ENCODE measurements around the gene QRSL1. TPM values are rescaled to one million over a fixed set of nuclear protein-coding genes. Genes with fewer than 3 reads are reported as not detected.
"Not testable (repeated sequence)": the region's sequence is repeated elsewhere in the genome, so short reads cannot be mapped to it uniquely, and the experiment has no call there.

The QRSL1 gene
- total RNA-seq, 1 donor from 2014 or later = 9.7 TPM

DNA sequence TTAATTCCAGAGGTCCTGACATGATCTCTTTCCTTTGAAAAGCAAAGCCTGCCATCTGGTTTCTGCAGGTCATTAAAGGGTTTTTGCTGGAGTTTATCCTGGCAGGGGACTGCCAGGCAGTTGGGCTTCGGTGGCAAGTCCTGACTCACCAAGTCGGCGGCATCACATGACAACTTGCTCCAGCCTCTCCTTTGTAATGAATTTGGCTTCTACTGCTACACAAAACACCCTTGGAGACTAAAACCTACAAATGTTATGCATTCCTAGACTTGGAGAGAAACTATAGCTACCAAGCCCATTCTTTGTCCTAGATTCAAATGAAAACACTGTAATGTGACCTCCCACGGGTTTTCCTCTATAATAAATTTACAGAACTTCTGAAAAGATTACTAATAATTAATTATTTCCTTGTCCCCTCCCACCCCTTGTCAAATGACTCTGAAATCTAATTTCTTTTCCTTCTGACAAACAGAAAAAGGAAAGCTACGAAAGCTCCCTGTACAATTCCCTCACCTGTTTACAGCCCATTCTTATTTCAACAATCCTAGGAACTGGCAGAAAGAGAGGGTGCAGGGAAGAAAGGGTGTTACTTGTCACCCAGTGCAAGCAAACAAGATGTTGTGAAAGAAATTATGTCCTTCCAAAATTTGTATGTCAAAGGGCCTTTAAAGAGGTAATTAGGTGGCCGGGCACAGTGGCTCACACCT, 62.9 kb downstream of the QRSL1 start:
- H3K4me1 Mint-ChIP-seq (ENCODE audit: low read depth) = peaks cover 19% of the 10 kb centered on the region
- H3K36me3 Mint-ChIP-seq (ENCODE audit: low read depth) = no peaks in the 10 kb centered on the region
- H3K4me3 Mint-ChIP-seq (ENCODE audit: unreplicated experiment) = no peak overlapping the region
- peak overlapping the region; percentile 74 for H3K27ac Mint-ChIP-seq (ENCODE audit: unreplicated experiment)
- peaks cover 5% of the 10 kb centered on the region for H3K27me3 Mint-ChIP-seq (ENCODE audit: low read depth)
- no peak for DNase-seq (ENCODE audit: low spot score)
- no peaks in the 10 kb centered on the region for H3K9me3 Mint-ChIP-seq (ENCODE audit: low read depth)
- TF ChIP-seq, protein P1, sequence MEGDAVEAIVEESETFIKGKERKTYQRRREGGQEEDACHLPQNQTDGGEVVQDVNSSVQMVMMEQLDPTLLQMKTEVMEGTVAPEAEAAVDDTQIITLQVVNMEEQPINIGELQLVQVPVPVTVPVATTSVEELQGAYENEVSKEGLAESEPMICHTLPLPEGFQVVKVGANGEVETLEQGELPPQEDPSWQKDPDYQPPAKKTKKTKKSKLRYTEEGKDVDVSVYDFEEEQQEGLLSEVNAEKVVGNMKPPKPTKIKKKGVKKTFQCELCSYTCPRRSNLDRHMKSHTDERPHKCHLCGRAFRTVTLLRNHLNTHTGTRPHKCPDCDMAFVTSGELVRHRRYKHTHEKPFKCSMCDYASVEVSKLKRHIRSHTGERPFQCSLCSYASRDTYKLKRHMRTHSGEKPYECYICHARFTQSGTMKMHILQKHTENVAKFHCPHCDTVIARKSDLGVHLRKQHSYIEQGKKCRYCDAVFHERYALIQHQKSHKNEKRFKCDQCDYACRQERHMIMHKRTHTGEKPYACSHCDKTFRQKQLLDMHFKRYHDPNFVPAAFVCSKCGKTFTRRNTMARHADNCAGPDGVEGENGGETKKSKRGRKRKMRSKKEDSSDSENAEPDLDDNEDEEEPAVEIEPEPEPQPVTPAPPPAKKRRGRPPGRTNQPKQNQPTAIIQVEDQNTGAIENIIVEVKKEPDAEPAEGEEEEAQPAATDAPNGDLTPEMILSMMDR (IDR thresholded peaks at IDR 0.05) = no peak

DNA sequence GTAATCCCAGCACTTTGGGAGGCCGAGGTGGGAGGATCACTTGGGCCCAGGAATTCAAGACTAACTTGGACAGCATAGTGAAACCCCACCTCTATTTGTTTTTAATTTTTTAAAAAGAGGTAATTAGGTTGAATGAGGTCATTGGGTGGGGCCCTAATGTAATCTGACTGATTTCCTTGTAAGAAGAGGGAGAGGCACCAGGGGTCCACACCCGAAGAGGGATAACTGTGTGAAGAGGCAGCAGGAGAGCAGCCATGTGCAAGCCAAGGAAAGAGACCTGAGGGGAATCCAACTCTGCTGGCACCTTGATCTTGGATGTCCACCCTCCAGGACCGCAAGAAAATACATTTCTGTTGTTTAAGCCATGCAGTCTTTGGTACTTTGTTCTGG, 63.4 kb downstream of the QRSL1 start:
- no peak for DNase-seq (ENCODE audit: low spot score)
- TF ChIP-seq, protein P1 (IDR thresholded peaks at IDR 0.05) = no peak
- Mint-ChIP-seq H3K4me1 (ENCODE audit: low read depth) (peaks cover 19% of the 10 kb centered on the region), H3K36me3 (ENCODE audit: low read depth) (no peaks in the 10 kb centered on the region), H3K27ac (ENCODE audit: unreplicated experiment) (no peak overlapping the region), H3K9me3 (ENCODE audit: low read depth) (no peaks in the 10 kb centered on the region), H3K27me3 (ENCODE audit: low read depth) (peaks cover 5% of the 10 kb centered on the region), H3K4me3 (ENCODE audit: unreplicated experiment) (no peak overlapping the region)

DNA sequence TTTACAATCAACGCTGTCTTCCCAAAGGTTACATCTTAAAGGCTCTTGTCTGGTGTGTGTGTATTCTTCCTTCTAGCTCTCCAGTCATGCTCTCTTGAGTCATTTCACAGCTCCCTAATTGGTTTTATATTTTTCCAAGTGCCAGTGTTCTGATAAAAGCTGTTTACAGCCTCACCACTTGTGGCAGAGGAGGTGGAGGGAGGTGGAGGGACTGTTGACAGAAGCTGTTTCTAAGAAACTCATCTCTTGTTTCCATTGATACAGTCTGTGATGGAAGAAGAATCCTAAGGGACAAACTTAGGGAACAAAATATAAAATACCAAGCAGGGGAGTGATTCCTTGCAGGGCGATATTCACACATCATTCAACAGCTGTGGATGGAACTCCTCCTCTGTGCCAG, 64.0 kb downstream of the QRSL1 start:
- peaks cover 17% of the 10 kb centered on the region for H3K4me1 Mint-ChIP-seq (ENCODE audit: low read depth)
- DNase-seq (ENCODE audit: low spot score) = no peak
- peaks cover 5% of the 10 kb centered on the region for H3K27me3 Mint-ChIP-seq (ENCODE audit: low read depth)
- H3K36me3 Mint-ChIP-seq (ENCODE audit: low read depth) = no peaks in the 10 kb centered on the region
- no peak overlapping the region for H3K27ac Mint-ChIP-seq (ENCODE audit: unreplicated experiment)
- H3K4me3 Mint-ChIP-seq (ENCODE audit: unreplicated experiment) = no peak overlapping the region
- no peaks in the 10 kb centered on the region for H3K9me3 Mint-ChIP-seq (ENCODE audit: low read depth)
- TF ChIP-seq, protein P1 (IDR thresholded peaks at IDR 0.05) = no peak

DNA sequence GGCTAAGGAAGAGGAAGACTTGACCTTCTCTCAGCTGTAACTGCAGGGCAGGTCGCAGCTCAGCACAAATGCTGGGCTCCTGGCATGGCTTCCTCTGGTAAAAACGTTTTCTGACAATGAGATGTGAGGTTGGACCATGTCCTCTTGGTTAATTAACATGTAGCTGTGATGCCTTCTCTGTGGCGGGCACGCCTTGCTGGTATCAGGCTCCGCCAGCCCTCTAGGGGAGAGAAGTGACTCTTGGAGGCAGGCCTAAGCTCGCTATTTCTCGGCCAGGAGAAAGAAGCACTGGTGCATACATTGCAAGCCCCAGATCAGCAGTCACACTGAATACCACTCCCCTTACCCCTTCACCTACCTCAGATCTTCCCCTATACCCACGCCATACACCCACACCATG, 65.0 kb downstream of the QRSL1 start:
- Mint-ChIP-seq H3K36me3 (ENCODE audit: low read depth) (no peaks in the 10 kb centered on the region), H3K9me3 (ENCODE audit: low read depth) (no peaks in the 10 kb centered on the region), H3K4me3 (ENCODE audit: unreplicated experiment) (no peak overlapping the region), H3K27ac (ENCODE audit: unreplicated experiment) (no peak overlapping the region), H3K27me3 (ENCODE audit: low read depth) (peaks cover 5% of the 10 kb centered on the region), H3K4me1 (ENCODE audit: low read depth) (peaks cover 16% of the 10 kb centered on the region)
- DNase-seq (ENCODE audit: low spot score) = no peak
- TF ChIP-seq, protein P1 (IDR thresholded peaks at IDR 0.05) = no peak

DNA sequence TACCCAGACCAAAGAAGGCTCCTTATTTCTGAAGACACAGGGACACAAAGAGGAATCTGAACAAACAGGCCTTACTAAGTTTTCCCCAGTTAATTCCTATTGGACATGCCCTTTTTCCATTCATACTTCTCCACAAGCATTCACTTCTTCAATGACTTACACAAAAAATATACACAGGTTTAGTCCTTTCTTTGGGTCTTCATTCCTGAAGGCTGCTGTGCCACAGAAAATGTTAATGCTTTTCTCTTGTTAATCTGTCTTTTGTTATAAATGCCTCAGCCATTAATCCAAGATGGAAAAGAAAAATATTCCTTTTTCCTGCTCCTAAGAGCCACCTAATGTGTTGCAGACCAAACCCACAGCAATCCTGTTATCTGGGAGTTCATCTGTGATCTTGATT, 71.2 kb downstream of the QRSL1 start:
- Mint-ChIP-seq H3K27me3 (ENCODE audit: low read depth) (peaks cover 44% of the 10 kb centered on the region), H3K9me3 (ENCODE audit: low read depth) (peaks cover 6% of the 10 kb centered on the region), H3K4me3 (ENCODE audit: unreplicated experiment) (no peak overlapping the region), H3K27ac (ENCODE audit: unreplicated experiment) (no peak overlapping the region), H3K36me3 (ENCODE audit: low read depth) (peaks cover 1% of the 10 kb centered on the region), H3K4me1 (ENCODE audit: low read depth) (no peaks in the 10 kb centered on the region)
- TF ChIP-seq, protein P1 (IDR thresholded peaks at IDR 0.05) = no peak
- no peak for DNase-seq (ENCODE audit: low spot score)

DNA sequence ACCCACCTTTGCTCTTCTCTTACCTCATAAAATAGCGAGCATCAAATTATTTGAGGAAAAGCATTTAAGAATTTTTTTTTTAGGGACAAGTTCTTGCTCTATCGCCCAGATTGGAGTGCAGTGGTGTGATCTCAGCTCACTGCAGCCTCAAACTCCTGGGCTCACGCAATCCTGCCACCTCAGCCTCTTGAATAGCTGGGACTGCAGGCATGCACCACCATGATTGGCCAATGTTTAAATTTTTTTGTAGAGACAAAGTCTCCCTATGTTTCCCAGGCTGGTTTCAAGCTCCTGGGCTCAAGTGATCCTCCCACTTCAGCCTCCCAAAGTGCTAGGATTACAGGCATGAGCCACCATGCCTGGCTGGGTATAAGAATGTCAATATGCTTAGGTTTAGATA, 71.8 kb downstream of the QRSL1 start:
- H3K9me3 Mint-ChIP-seq (ENCODE audit: low read depth); H3K36me3 Mint-ChIP-seq (ENCODE audit: low read depth); H3K27ac Mint-ChIP-seq (ENCODE audit: unreplicated experiment); H3K4me1 Mint-ChIP-seq (ENCODE audit: low read depth); DNase-seq (ENCODE audit: low spot score); H3K4me3 Mint-ChIP-seq (ENCODE audit: unreplicated experiment): not testable (repeated sequence)
- H3K27me3 Mint-ChIP-seq (ENCODE audit: low read depth) = peaks cover 46% of the 10 kb centered on the region
